Effector memory CD8-positive, alpha-beta T cell (primary cell): ENCODE results near the gene PLIN4.

Experiments
- ATAC-seq: fragments of 150-1000 bp; cut with Tn5 transposase; replicated peaks from 2 replicates; pipeline ENCODE4 v1.10.0; 2021; ENCODE audit warnings: mild to moderate bottlenecking, moderate library complexity
- DNase-seq, 3 experiments: peaks; one replicate each; pipeline ENCODE4 v3.0.0; 2021
- H3K27ac Mint-ChIP-seq, 2 donors: one replicate each; pipeline ENCODE4 v1.8.0; 2022; ENCODE audit warnings: mild to moderate bottlenecking in 2 of 2, mixed read lengths in 2 of 2, moderate library complexity in 2 of 2
- H3K27me3 Mint-ChIP-seq, 2 donors: one replicate each; pipeline ENCODE4 v1.8.0; 2022; ENCODE audit warnings: mixed read lengths in 2 of 2
- H3K36me3 Mint-ChIP-seq: one replicate; pipeline ENCODE4 v1.8.0; 2022; ENCODE audit warnings: mild to moderate bottlenecking, moderate library complexity, mixed read lengths; ENCODE audit not compliant: insufficient read depth
- H3K4me1 Mint-ChIP-seq, 2 donors: one replicate each; pipeline ENCODE4 v1.8.0; 2022; ENCODE audit warnings: low read depth in 2 of 2, mixed read lengths in 2 of 2
- H3K4me3 Mint-ChIP-seq, 2 donors: one replicate each; pipeline ENCODE4 v1.8.0; 2022; ENCODE audit warnings: mild to moderate bottlenecking in 2 of 2, mixed read lengths in 2 of 2, moderate library complexity in 2 of 2
- H3K9me3 Mint-ChIP-seq, 2 donors: one replicate each; pipeline ENCODE4 v1.8.0; 2022; ENCODE audit warnings: mixed read lengths in 2 of 2

The PLIN4 gene

DNA sequence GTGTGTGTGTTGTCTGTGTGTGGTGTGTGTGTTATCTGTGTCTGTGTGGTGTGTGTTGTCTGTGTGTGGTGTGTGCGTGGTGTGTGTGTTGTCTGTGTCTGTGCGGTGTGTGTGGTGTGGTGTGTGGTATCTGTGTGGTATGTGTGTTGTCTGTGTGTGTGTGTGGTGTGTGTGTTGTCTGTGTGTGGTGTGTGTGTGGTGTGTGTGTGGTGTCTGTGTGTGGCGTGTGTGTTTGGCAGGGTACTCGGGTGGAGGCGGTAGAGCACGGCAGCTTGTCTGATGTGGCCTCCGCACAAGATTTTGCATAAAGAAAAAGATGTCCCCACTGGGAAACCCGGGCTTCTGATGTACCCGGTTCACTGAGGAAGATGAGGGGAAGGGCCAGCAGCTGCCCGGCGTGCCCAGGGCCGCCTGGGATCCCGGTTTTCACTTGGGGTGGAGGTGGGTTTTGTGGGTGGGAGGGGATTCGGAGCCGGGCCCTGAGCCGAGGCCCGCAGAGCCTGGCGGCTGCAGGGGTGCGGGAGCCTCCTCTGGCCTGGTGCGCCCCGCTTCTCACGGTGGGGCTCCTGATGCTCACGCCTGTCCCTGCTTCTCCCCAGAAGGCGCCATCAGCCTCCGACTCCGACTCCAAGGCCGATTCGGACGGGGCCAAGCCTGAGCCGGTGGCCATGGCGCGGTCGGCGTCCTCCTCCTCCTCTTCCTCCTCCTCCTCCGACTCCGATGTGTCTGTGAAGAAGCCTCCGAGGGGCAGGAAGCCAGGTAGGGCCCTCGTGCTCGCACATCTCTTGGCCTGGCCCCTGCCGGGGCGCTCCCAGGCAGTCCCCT, 25.0 kb downstream of the PLIN4 start:
- H3K36me3 Mint-ChIP-seq = peaks cover 43% of the 10 kb centered on the region
- ATAC-seq = no peak
- H3K9me3 Mint-ChIP-seq = no peaks in the 10 kb centered on the region
- no peak overlapping the region for H3K4me3 Mint-ChIP-seq
- no peak overlapping the region for H3K27ac Mint-ChIP-seq
- DNase-seq = no peak
- no peaks in the 10 kb centered on the region for H3K27me3 Mint-ChIP-seq
- H3K4me1 Mint-ChIP-seq = no peaks in the 10 kb centered on the region

DNA sequence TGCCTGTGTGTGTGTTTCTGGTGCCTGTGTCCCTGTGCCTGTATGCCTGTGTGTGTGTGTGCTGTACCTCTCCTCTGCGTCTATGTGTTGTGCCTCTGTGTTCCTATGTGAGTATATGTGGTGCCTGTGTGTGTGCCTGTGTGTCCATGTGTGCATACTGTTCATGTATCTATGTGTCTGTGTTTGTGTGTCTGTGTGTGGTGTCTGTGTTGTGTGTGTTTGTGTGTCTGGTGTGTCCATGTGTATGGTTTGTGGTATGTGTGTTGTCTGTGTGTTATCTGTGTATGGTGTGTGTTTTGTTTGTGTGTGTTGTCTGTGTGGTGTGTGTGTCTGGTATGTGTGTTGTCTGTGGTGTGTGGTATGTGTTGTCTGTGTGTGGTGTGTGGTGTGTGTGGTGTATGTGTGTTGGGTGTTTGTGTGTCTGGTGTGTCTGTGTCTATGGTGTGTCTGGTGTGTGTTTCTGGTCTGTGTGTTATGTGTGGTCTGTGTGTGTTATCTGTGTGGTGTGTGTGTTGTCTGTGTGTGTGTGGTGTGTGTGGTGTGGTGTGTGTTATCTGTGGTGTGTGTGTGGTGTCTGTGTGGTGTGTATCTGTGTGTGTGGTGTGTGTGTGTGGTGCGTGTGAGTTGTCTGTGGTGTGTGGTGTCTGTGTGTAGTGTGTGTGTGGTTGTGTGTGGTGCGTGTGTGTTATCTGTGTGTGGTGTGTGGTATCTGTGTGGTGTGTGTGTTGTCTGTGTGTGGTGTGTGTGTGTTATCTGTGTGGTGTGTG, 25.8 kb downstream of the PLIN4 start:
- DNase-seq = no peak
- no peak for ATAC-seq
- H3K36me3 Mint-ChIP-seq = peaks cover 44% of the 10 kb centered on the region
- no peaks in the 10 kb centered on the region for H3K27me3 Mint-ChIP-seq
- no peak overlapping the region for H3K4me3 Mint-ChIP-seq
- H3K4me1 Mint-ChIP-seq = no peaks in the 10 kb centered on the region
- no peak overlapping the region for H3K27ac Mint-ChIP-seq
- no peaks in the 10 kb centered on the region for H3K9me3 Mint-ChIP-seq

DNA sequence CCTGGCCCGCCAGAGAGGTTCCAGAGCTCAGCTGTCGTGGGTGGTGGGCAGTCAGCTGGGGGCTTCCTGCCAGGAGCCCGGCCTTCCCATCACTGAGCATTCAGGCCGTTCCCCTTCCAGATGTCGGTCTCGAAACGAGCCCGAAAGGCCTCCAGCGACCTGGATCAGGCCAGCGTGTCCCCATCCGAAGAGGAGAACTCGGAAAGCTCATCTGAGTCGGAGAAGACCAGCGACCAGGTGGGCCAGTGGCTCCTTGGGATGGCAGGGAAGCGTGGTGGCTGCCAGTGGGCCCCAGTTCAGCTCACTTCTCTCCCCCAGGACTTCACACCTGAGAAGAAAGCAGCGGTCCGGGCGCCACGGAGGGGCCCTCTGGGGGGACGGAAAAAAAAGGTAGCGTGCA, 26.8 kb downstream of the PLIN4 start:
- Mint-ChIP-seq H3K4me3 (no peak overlapping the region), H3K36me3 (peaks cover 42% of the 10 kb centered on the region), H3K9me3 (no peaks in the 10 kb centered on the region), H3K27me3 (no peaks in the 10 kb centered on the region), H3K4me1 (peaks cover 0 to 4% of the 10 kb centered on the region in 2 donors), H3K27ac (no peak overlapping the region)
- ATAC-seq = no peak
- no peak for DNase-seq

DNA sequence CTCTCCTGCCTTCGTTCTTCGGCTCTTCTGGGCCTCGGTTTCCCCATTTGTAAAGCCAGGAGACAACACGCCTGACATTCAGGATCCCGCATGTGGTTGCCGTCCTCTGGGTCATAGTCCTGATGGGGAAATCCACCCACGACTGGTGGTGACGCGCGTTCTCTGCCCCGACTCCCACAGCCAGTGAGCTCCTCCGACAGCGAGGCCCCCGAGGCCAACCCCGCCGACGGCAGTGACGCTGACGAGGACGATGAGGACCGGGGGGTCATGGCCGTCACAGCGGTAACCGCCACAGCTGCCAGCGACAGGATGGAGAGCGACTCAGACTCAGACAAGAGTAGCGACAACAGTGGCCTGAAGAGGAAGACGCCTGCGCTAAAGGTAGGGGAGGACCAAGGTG, 29.8 kb downstream of the PLIN4 start:
- H3K4me1 Mint-ChIP-seq = peaks cover 0 to 4% of the 10 kb centered on the region in 2 donors
- H3K27ac Mint-ChIP-seq = no peak overlapping the region
- ATAC-seq (no peak), DNase-seq (no peak)
- no peaks in the 10 kb centered on the region for H3K9me3 Mint-ChIP-seq
- H3K4me3 Mint-ChIP-seq = no peak overlapping the region
- H3K27me3 Mint-ChIP-seq = no peaks in the 10 kb centered on the region
- peaks cover 35% of the 10 kb centered on the region for H3K36me3 Mint-ChIP-seq

DNA sequence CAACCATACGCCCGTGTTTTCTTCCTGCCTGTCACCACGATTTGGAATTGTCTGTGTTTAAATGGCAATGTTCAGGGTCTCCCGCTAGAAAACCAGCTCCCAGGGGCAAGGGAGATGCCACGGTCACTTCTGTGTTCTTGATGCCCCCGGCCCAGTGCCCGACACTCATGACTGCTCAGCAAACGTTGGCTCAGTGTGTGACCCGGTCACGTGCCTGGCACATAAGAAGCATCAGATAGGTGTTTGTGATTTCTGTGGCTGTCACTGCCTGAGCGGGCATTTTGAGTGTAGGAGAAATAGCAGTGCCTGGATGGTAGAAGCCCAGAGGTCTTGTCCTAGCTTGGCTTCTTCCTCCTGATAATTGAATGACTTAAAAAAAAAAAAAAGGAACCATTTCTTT, 30.7 kb downstream of the PLIN4 start:
- peaks cover 37% of the 10 kb centered on the region for H3K36me3 Mint-ChIP-seq
- no peak overlapping the region for H3K4me3 Mint-ChIP-seq
- H3K9me3 Mint-ChIP-seq = no peaks in the 10 kb centered on the region
- H3K4me1 Mint-ChIP-seq = peaks cover 0 to 4% of the 10 kb centered on the region in 2 donors
- no peak overlapping the region for H3K27ac Mint-ChIP-seq
- DNase-seq = no peak
- H3K27me3 Mint-ChIP-seq = no peaks in the 10 kb centered on the region
- ATAC-seq = no peak

DNA sequence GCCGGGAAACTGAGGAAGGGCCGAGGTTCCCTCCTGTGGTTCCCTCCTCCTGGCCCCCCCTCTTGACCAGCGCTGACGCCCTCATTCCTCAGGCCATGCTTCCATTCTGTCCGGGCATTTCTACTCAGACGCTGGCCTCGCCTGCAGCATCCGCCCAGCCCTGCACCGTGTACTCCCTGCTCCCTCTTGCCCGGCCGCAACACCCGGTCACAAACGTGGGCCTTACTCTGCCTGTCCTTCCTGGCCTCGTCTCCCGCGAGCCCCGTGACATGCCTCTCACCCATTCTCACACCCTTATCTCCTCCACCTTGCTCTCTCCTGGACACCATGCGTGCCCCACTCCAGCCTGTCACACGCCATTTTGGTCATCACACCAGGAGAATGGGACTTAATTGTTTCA, 34.9 kb downstream of the PLIN4 start:
- DNase-seq = no peak
- H3K27ac Mint-ChIP-seq = no peak overlapping the region

DNA sequence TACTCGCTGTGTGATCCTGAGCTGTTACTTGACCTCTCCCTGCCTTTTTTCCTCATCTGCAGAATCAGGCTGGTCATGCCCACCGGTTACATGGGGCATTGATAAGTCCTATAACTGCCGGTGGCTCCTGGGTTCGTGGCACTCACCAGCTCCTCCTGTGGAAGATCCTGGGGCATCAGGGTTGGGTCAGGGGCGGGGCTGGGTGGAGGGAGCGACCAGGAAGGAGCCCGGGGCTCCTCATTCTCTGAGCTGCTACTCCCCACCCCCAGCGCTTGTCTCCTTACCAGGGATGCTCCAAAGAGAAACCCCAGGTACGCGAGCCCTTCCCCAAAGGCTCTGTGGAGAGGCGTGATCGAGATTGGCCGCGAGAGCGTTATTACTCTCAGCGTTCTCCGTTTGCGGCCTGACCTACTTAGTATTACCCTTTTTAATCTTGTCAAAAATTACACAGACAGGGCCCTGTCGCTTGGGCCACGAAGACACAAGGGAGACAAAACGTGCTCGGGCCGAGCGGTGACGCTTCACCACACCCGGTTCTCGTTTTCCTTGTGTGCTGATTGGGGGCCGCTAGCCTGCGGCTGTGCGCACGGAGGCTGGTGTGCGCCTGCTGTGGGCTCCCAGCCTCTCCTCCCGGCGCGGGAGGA, 35.4 kb downstream of the PLIN4 start:
- DNase-seq = no peak
- no peaks in the 10 kb centered on the region for H3K9me3 Mint-ChIP-seq
- H3K4me3 Mint-ChIP-seq = no peak overlapping the region
- H3K4me1 Mint-ChIP-seq = peaks cover 0 to 4% of the 10 kb centered on the region in 2 donors
- no peak overlapping the region for H3K27ac Mint-ChIP-seq
- no peak for ATAC-seq
- H3K36me3 Mint-ChIP-seq = peaks cover 36% of the 10 kb centered on the region
- no peaks in the 10 kb centered on the region for H3K27me3 Mint-ChIP-seq

More for the DNA sequence above, 34.9 kb downstream of the PLIN4 start:
- no peaks in the 10 kb centered on the region for H3K27me3 Mint-ChIP-seq
- no peak overlapping the region for H3K4me3 Mint-ChIP-seq
- H3K4me1 Mint-ChIP-seq = peaks cover 0 to 4% of the 10 kb centered on the region in 2 donors
- H3K36me3 Mint-ChIP-seq = peaks cover 32% of the 10 kb centered on the region
- H3K9me3 Mint-ChIP-seq = no peaks in the 10 kb centered on the region
- ATAC-seq = no peak

DNA sequence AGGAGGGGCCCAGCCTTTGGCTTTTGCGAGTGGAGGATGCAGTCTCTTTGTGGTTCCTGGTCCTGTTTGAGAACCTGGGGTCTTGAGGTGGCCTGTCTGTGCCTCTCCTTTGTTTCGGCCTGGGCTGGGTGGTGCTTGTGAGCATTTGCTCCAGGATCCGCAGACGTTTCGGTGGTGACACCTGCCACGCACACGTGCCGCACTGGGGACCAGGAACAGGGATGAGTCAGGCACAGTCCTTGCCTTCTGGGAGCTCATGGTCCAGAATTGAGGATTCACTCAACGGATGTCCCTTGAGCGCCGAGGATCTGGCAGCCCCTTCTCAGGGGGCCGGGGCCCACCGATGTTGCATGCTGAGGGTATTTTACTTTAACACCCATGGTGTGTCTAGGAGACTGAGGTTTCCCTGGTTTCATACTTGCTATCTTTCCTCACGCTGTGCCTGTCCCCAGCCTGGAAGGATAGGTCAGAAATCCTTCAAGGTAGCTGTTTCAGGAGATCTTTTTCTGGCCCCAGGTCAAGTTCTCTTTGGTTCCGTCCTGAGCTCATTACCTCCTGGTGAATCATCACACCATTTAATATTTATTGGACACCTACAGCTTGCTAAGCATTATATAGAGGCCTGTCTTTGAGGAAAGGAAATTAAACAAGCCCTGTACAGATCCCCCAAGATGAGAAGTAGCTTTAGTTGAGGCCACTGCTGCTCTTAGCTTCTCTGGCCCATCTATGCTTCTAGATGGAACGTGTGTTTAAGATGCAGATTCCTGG, 41.1 kb downstream of the PLIN4 start:
- DNase-seq (no peak), ATAC-seq (no peak)
- Mint-ChIP-seq H3K27me3 (no peaks in the 10 kb centered on the region), H3K4me1 (peaks cover 15 to 16% of the 10 kb centered on the region in 2 donors), H3K36me3 (peaks cover 29% of the 10 kb centered on the region), H3K4me3 (no peak overlapping the region), H3K27ac (no peak overlapping the region), H3K9me3 (no peaks in the 10 kb centered on the region)

DNA sequence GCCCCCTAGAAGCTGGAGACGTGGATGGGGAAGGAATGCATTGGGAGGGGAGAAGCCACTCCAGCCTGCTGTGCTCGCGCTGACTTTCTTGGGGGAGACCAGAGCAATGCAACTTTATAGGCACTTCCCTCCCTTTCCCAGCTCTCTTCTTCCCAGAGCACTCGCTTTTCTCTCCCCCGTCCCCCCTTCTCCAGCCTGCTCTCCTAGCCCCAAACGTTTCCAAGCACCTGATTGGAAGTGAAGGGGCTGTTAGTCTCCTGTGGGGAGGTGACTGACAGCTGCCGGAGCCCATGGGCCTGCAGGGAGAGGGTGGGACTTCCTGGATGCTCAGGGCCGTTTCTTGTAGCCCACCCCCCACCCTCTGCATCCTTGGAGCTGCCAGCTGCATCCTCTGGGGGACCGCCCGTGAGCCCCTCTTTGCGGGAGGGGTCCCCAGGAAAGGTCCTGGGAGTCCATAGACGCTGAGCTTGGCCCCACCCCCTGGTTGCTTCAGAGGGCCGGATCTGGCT, 43.7 kb downstream of the PLIN4 start:
- H3K27ac Mint-ChIP-seq = peak overlapping the region in 1 of 2 donors; percentile 20
- DNase-seq (no peak), ATAC-seq (no peak)
- no peaks in the 10 kb centered on the region for H3K9me3 Mint-ChIP-seq
- H3K36me3 Mint-ChIP-seq = peaks cover 20% of the 10 kb centered on the region
- H3K27me3 Mint-ChIP-seq = no peaks in the 10 kb centered on the region
- H3K4me3 Mint-ChIP-seq = peak overlapping the region in 1 of 2 donors; percentile 72
- peaks cover 19 to 21% of the 10 kb centered on the region in 2 donors for H3K4me1 Mint-ChIP-seq

DNA sequence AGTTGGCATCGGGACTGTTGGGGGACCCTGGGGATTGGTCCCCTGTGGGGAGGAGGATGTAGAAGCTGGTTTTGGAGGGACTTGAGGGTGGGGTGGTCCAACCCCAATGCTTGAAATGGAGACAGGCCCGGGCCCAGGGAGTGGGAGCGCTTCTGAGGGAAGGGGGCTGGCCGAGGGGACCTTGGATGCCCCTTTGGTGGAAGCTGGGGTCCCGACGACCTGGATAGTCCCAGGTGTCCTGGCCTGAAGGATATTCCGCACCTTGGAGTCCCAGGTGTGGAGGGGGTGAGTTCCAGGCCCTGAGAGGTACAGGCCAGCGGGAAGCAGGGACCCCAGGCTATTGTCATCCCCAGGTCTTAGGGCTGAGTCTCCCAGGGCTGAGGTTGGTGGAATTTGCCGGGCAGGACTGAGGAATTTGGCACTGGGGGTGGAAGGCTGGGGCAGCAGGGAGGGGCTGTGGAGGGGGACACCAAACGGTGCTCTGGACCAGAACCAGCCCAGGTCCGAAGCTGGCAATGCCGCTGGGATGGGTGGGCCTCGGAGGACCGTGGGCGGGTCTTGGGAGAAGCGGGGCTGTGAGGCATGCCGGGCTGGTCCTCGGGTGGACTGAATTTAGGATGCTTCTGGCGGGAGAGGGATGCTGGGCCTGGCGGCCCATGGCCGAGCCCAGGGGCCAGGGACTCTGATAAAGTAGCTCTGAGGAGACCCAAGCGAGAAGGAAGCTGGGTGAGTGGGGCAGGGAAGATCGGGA, 44.3 kb downstream of the PLIN4 start:
- peaks cover 17% of the 10 kb centered on the region for H3K36me3 Mint-ChIP-seq
- H3K27me3 Mint-ChIP-seq = no peaks in the 10 kb centered on the region
- peaks cover 19 to 21% of the 10 kb centered on the region in 2 donors for H3K4me1 Mint-ChIP-seq
- DNase-seq = no peak
- peak overlapping the region in 1 of 2 donors; percentile 72 for H3K4me3 Mint-ChIP-seq
- H3K27ac Mint-ChIP-seq = peak overlapping the region; percentile 81 to 82
- no peak for ATAC-seq
- no peaks in the 10 kb centered on the region for H3K9me3 Mint-ChIP-seq

DNA sequence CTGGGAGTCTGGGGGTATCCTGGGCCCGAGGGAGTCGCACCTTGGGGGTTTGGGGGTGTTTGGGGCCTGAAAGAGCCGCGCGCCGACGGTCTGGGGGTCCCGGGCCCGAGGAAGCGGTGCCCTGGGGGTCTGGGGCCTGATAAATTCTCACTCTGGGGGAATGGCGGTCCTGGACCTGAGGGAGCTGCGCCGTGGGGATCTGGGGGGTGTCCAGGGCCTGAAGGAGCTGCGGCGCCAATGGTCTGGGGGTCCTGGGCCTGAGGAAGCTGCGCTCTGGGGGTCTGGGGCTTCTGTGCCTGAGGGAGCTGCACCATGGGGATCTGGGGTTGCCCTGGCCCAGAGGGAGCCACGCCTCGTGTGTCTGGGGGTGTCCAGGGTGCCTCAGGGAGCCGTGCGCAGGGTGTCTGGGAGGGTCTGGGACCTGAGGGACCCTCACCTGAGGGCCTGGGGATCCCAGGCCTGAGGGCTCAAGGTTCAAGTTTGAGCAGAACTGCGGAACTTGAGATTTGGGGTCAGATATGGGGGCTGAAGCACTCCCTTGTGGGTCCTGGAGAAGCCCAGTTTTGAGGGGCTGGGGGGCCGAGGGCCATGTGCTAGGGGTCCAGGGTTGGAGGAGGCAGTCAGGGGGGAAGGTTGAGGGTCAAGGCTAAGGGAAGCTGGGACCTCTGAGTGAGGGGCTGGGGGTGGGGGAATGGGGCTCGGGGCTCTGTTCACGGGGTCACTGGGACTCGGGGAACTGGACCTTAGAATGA, 45.1 kb downstream of the PLIN4 start:
- peaks cover 10% of the 10 kb centered on the region for H3K36me3 Mint-ChIP-seq
- DNase-seq (no peak), ATAC-seq (no peak)
- peaks cover 19 to 21% of the 10 kb centered on the region in 2 donors for H3K4me1 Mint-ChIP-seq
- H3K27ac Mint-ChIP-seq = peak overlapping the region; percentile 81 to 82
- peak overlapping the region in 1 of 2 donors; percentile 72 for H3K4me3 Mint-ChIP-seq
- H3K27me3 Mint-ChIP-seq = no peaks in the 10 kb centered on the region
- H3K9me3 Mint-ChIP-seq = no peaks in the 10 kb centered on the region
